GM12878 (cell line): ENCODE results near the gene SMG6.

Source experiments
- ATF7 ChIP-seq: fragments of 450-650 bp; IDR thresholded peaks from 2 replicates; pipeline ENCODE4 v1.6.1; 2016; ENCODE audit warnings: low read depth, mild to moderate bottlenecking
- CHD1 ChIP-seq: IDR thresholded peaks from 2 replicates; pipeline ENCODE4 v1.6.1; 2012; ENCODE audit warnings: low read depth, low read length, improper control_type of control experiment
- EZH2 ChIP-seq: IDR thresholded peaks from 2 replicates; pipeline ENCODE4 v1.6.1; 2012; ENCODE audit warnings: low read depth, mild to moderate bottlenecking, control low read depth, inconsistent platforms, low read length, borderline replicate concordance; ENCODE audit not compliant: control insufficient read depth
- FOXK2 ChIP-seq: fragments of 450-650 bp; IDR thresholded peaks from 2 replicates; pipeline ENCODE4 v1.6.1; 2017; ENCODE audit warnings: mild to moderate bottlenecking, moderate library complexity
- HCFC1 ChIP-seq: fragments of 150-350 bp; IDR thresholded peaks from 2 replicates; pipeline ENCODE4 v1.6.1; 2014; ENCODE audit warnings: low read length
- POLR2A ChIP-seq: IDR thresholded peaks from 2 replicates; pipeline ENCODE4 v1.6.1; 2011; ENCODE audit warnings: low read depth, mild to moderate bottlenecking, low read length
- TAF1 ChIP-seq: IDR thresholded peaks from 2 replicates; pipeline ENCODE4 v1.6.1; 2011; ENCODE audit warnings: mild to moderate bottlenecking, low read depth, low read length, borderline replicate concordance
- TF ChIP-seq, protein P1 (sequence below), 3 experiments: IDR thresholded peaks in 2 of 3; conservative IDR thresholded peaks in 1 of 3; 2 replicates each; pipeline ENCODE4 v1.5.1; 2011; ENCODE audit warnings: low read depth in 3 of 3, low read length in 3 of 3, mild to moderate bottlenecking in 3 of 3, control low read depth in 2 of 3, moderate library complexity in 2 of 3, inconsistent platforms in 1 of 3, mixed read lengths in 1 of 3; ENCODE audit not compliant: control insufficient read depth in 2 of 3, insufficient read depth in 1 of 3; ENCODE audit errors: extremely low read depth in 1 of 3
- TF ChIP-seq, protein P2 (sequence below): IDR thresholded peaks from 2 replicates; pipeline ENCODE4 v1.6.1; 2011; ENCODE audit warnings: low read depth, low read length, improper control_type of control experiment, borderline replicate concordance
- TF ChIP-seq, protein P3 (sequence below): fragments of 450-650 bp; formaldehyde crosslinking; IDR thresholded peaks from 2 replicates; pipeline ENCODE4 v1.4.0; 2020; ENCODE audit warnings: mild to moderate bottlenecking, moderate library complexity

DNA sequence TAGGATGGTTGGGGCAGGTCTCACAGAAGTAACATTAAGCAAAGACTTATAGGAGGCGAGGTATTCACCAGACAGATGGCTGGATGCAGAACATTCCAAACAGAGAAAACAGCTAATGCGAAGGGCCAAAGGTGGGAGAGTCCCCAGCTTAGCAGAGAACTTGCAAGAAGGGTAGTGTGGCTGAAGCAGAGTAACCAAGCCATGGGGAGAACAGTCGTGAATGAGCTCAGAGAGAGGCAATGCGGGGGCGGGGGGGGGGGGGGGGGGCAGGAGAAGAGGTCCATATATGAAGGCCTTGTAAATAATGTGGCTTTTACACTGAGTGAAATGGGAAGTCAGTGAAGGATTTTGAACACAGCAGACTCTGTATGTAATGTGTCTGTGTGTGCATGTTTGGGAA is 81.3 kb downstream of the SMG6 start:
- TF ChIP-seq CHD1 (no peak), HCFC1 (no peak), FOXK2 (no peak), TAF1 (no peak), EZH2 (no peak), POLR2A (no peak), ATF7 (no peak)
- TF ChIP-seq, protein P1, sequence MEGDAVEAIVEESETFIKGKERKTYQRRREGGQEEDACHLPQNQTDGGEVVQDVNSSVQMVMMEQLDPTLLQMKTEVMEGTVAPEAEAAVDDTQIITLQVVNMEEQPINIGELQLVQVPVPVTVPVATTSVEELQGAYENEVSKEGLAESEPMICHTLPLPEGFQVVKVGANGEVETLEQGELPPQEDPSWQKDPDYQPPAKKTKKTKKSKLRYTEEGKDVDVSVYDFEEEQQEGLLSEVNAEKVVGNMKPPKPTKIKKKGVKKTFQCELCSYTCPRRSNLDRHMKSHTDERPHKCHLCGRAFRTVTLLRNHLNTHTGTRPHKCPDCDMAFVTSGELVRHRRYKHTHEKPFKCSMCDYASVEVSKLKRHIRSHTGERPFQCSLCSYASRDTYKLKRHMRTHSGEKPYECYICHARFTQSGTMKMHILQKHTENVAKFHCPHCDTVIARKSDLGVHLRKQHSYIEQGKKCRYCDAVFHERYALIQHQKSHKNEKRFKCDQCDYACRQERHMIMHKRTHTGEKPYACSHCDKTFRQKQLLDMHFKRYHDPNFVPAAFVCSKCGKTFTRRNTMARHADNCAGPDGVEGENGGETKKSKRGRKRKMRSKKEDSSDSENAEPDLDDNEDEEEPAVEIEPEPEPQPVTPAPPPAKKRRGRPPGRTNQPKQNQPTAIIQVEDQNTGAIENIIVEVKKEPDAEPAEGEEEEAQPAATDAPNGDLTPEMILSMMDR (IDR thresholded peaks at IDR 0.05 in 2 of 3, conservative IDR thresholded peaks at IDR 0.05 in 1 of 3; ENCODE audit: control insufficient read depth in 2 of 3, extremely low read depth in 1 of 3, insufficient read depth in 1 of 3, low read depth in 3 of 3, low read length in 3 of 3), result no peak
- TF ChIP-seq, protein P2, sequence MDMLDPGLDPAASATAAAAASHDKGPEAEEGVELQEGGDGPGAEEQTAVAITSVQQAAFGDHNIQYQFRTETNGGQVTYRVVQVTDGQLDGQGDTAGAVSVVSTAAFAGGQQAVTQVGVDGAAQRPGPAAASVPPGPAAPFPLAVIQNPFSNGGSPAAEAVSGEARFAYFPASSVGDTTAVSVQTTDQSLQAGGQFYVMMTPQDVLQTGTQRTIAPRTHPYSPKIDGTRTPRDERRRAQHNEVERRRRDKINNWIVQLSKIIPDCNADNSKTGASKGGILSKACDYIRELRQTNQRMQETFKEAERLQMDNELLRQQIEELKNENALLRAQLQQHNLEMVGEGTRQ, result no peak
- TF ChIP-seq, protein P3, sequence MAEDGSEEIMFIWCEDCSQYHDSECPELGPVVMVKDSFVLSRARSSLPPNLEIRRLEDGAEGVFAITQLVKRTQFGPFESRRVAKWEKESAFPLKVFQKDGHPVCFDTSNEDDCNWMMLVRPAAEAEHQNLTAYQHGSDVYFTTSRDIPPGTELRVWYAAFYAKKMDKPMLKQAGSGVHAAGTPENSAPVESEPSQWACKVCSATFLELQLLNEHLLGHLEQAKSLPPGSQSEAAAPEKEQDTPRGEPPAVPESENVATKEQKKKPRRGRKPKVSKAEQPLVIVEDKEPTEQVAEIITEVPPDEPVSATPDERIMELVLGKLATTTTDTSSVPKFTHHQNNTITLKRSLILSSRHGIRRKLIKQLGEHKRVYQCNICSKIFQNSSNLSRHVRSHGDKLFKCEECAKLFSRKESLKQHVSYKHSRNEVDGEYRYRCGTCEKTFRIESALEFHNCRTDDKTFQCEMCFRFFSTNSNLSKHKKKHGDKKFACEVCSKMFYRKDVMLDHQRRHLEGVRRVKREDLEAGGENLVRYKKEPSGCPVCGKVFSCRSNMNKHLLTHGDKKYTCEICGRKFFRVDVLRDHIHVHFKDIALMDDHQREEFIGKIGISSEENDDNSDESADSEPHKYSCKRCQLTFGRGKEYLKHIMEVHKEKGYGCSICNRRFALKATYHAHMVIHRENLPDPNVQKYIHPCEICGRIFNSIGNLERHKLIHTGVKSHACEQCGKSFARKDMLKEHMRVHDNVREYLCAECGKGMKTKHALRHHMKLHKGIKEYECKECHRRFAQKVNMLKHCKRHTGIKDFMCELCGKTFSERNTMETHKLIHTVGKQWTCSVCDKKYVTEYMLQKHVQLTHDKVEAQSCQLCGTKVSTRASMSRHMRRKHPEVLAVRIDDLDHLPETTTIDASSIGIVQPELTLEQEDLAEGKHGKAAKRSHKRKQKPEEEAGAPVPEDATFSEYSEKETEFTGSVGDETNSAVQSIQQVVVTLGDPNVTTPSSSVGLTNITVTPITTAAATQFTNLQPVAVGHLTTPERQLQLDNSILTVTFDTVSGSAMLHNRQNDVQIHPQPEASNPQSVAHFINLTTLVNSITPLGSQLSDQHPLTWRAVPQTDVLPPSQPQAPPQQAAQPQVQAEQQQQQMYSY (CRISPR knock-in tag), result no peak
